HCT116 (cell line): ENCODE data around the gene LSS. TPM values are rescaled to one million over a fixed set of nuclear protein-coding genes. Genes with fewer than 3 reads are reported as not detected.

Experiments
- ATAC-seq: fragments of 200-7000 bp; cut with Tn5 transposase; 2 replicates; pipeline ENCODE4 v1.9.1; 2020; ENCODE audit warnings: mild to moderate bottlenecking, moderate library complexity
- BruUV-seq: library from RNA; stranded (reverse); fragments of 400-500 nt; replicated peaks from 2 replicates; lab custom pipeline; 2021; lab: Mats Ljungman, UMichigan
- CTCF ChIA-PET: fragments of 300-600 bp; sonication (Branson Sonifier 250); formaldehyde crosslinking; loops from one replicate; lab custom pipeline; 2021; ENCODE audit warnings: antibody characterized with exemption; lab: Charles Lee
- POLR2A ChIA-PET: fragments of 300-600, 350-600 bp; sonication (Branson Sonifier 250); formaldehyde crosslinking; loops from one replicate; lab custom pipeline; 2021; ENCODE audit warnings: antibody characterized with exemption; lab: Charles Lee
- RAD21 ChIA-PET, 2 experiments: fragments of 300-600 bp; sonication (Branson Sonifier 250); formaldehyde crosslinking; loops; one replicate each; lab custom pipeline; 2023; ENCODE audit warnings: low total read pairs in 2 of 2; ENCODE audit not compliant: uncharacterized antibody in 2 of 2, unreplicated experiment in 2 of 2, low non-redundant PET in 1 of 2; lab: Charles Lee
- DNase-seq: peaks from one replicate; pipeline ENCODE4 v3.0.0-alpha.2; 2010; ENCODE audit warnings: low read depth, low spot score
- H2AFZ ChIP-seq: fragments of 200-600 bp; shearing (Covaris generic), sonication (generic); 2 replicates; pipeline ENCODE4 v1.6.1; 2017; ENCODE audit warnings: low read depth, mixed run types, mixed read lengths, antibody characterized with exemption, low read length; ENCODE audit not compliant: poor library complexity, severe bottlenecking
- H3K27ac ChIP-seq: 2 replicates; pipeline ENCODE4 v1.5.1; 2012; ENCODE audit warnings: low read depth, low read length
- H3K27me3 ChIP-seq: fragments of 200-600 bp; sonication (generic); 2 replicates; pipeline ENCODE4 v1.6.1; 2016; ENCODE audit warnings: mixed run types, low read length, mixed read lengths; ENCODE audit not compliant: insufficient read depth
- H3K36me3 ChIP-seq, 2 experiments: fragments of 200-500 bp in 1 of 2; fragments of 200-600 bp in 1 of 2; sonication (Bioruptor generic) in 1 of 2; sonication (generic) in 1 of 2; 2 replicates each; pipeline versions ENCODE4 v1.5.1 to v1.6.1; 2014 to 2016; ENCODE audit warnings: low read length in 2 of 2, inconsistent platforms in 1 of 2, mixed read lengths in 1 of 2, mixed run types in 1 of 2; ENCODE audit not compliant: insufficient read depth in 2 of 2, control insufficient read depth in 1 of 2
- H3K4me1 ChIP-seq, 2 experiments: fragments of 200-600 bp in 1 of 2; sonication (generic) in 1 of 2; 2 replicates each; pipeline versions ENCODE4 v1.5.1 to v1.6.1; 2012 to 2017; ENCODE audit warnings: low read length in 2 of 2, inconsistent platforms in 1 of 2, mild to moderate bottlenecking in 1 of 2, mixed read lengths in 1 of 2, mixed run types in 1 of 2, moderate library complexity in 1 of 2; ENCODE audit not compliant: insufficient read depth in 2 of 2, control insufficient read depth in 1 of 2
- H3K4me2 ChIP-seq: fragments of 200-600 bp; sonication (generic); 2 replicates; pipeline ENCODE4 v1.6.1; 2017; ENCODE audit warnings: mixed run types, low read length, mixed read lengths
- H3K4me3 ChIP-seq, 2 experiments: fragments of 200-600 bp in 1 of 2; sonication (generic) in 1 of 2; replicated peaks in 1 of 2; 2 replicates each; pipeline ENCODE4 v1.5.1; 2011 to 2016; ENCODE audit warnings: low read length in 2 of 2, control low read depth in 1 of 2, low read depth in 1 of 2, mild to moderate bottlenecking in 1 of 2, mixed read lengths in 1 of 2, mixed run types in 1 of 2
- H3K79me2 ChIP-seq: fragments of 200-600 bp; sonication (generic); 2 replicates; pipeline ENCODE4 v1.6.1; 2017; ENCODE audit warnings: mild to moderate bottlenecking, mixed run types, low read length, moderate library complexity, mixed read lengths; ENCODE audit not compliant: insufficient read depth
- H3K9ac ChIP-seq: fragments of 200-600 bp; sonication (generic); 2 replicates; pipeline ENCODE4 v1.6.1; 2016; ENCODE audit warnings: low read length, mixed read lengths
- H3K9me2 ChIP-seq: fragments of 200-600 bp; sonication (generic), shearing (Covaris generic); 2 replicates; pipeline ENCODE4 v1.6.1; 2017; ENCODE audit warnings: mixed run types, mild to moderate bottlenecking, moderate library complexity; ENCODE audit not compliant: insufficient read depth
- H3K9me3 ChIP-seq, 2 experiments: fragments of 200-500 bp in 1 of 2; fragments of 200-600 bp in 1 of 2; sonication (Bioruptor generic) in 1 of 2; sonication (generic) in 1 of 2; 2 replicates each; pipeline ENCODE4 v1.6.1; 2014 to 2017; ENCODE audit warnings: low read length in 2 of 2, mixed read lengths in 2 of 2, inconsistent platforms in 1 of 2, low read depth in 1 of 2, mild to moderate bottlenecking in 1 of 2, mixed run types in 1 of 2, moderate library complexity in 1 of 2; ENCODE audit not compliant: control insufficient read depth in 1 of 2, insufficient read depth in 1 of 2
- H4K20me1 ChIP-seq: fragments of 200-600 bp; sonication (generic), shearing (Covaris generic); 2 replicates; pipeline ENCODE4 v1.6.1; 2017; ENCODE audit warnings: mixed run types, mild to moderate bottlenecking, moderate library complexity; ENCODE audit not compliant: insufficient read depth
- CBX3 ChIP-seq: IDR thresholded peaks from 2 replicates; pipeline ENCODE4 v1.6.1; 2012; ENCODE audit warnings: low read depth
- CTCF ChIP-seq, 3 experiments: fragments of 200-600 bp in 1 of 3; sonication (generic) in 1 of 3; IDR thresholded peaks in 2 of 3; conservative IDR thresholded peaks in 1 of 3; 2 replicates each; pipeline ENCODE4 v1.5.1; 2012 to 2017; ENCODE audit warnings: low read depth in 2 of 3, low read length in 2 of 3, antibody characterized with exemption in 1 of 3, borderline replicate concordance in 1 of 3, control low read depth in 1 of 3, mild to moderate bottlenecking in 1 of 3, mixed read lengths in 1 of 3, mixed run types in 1 of 3, moderate library complexity in 1 of 3; ENCODE audit not compliant: insufficient read depth in 1 of 3
- ELF1 ChIP-seq: IDR thresholded peaks from 2 replicates; pipeline ENCODE4 v1.6.1; 2012; ENCODE audit warnings: low read depth, borderline replicate concordance
- EZH2 ChIP-seq: fragments of 200-600 bp; sonication (generic); IDR thresholded peaks from 2 replicates; pipeline ENCODE4 v1.6.1; 2017; ENCODE audit warnings: antibody characterized with exemption, mixed run types
- JUND ChIP-seq: IDR thresholded peaks from 2 replicates; pipeline ENCODE4 v1.6.1; 2012
- POLR2A ChIP-seq: IDR thresholded peaks from 2 replicates; pipeline ENCODE4 v1.7.0; 2011; ENCODE audit warnings: borderline replicate concordance; ENCODE audit not compliant: insufficient read depth, insufficient read length; ENCODE audit errors: extremely low read depth
- POLR2AphosphoS5 ChIP-seq: IDR thresholded peaks from 2 replicates; pipeline ENCODE4 v1.6.1; 2011; ENCODE audit warnings: mild to moderate bottlenecking, low read depth, low read length, moderate library complexity
- SIN3A ChIP-seq: IDR thresholded peaks from 2 replicates; pipeline ENCODE4 v1.6.1; 2012; ENCODE audit warnings: low read depth
- TCF7L2 ChIP-seq: IDR thresholded peaks from 2 replicates; pipeline ENCODE4 v1.7.0; 2011; ENCODE audit warnings: borderline replicate concordance, inconsistent platforms; ENCODE audit not compliant: insufficient read depth, insufficient read length; ENCODE audit errors: extremely low read depth
- ZNF274 ChIP-seq: fragments of 200-500 bp; sonication (Bioruptor generic); IDR thresholded peaks from 2 replicates; pipeline ENCODE4 v1.6.1; 2014; ENCODE audit warnings: mild to moderate bottlenecking, low read depth, low read length, inconsistent platforms
- intact Hi-C: fragments of 100-400 bp; cut with micrococcal nuclease; formaldehyde crosslinking; loops from 2 replicates; pipeline ENCODE4 v1.10.0; 2022
- total RNA-seq: library from RNA; stranded (reverse); gene quantifications from one replicate; pipeline ENCODE4 v1.2.1, GENCODE V29; 2021; ENCODE audit not compliant: unreplicated experiment

LSS gene
- total RNA-seq, 1 experiment from 2014 or later, result 44.7 TPM

- no TSS peak for BruUV-seq
- Histone ChIP-seq H3K79me2 (no peaks in the 10 kb centered on the region), H3K9me3 (no peaks in the 10 kb centered on the region), H4K20me1 (no peaks in the 10 kb centered on the region), H3K9ac (no peak overlapping the region), H3K9me2 (no peaks in the 10 kb centered on the region), H2AFZ (no peak overlapping the region), H3K27me3 (peaks cover 9% of the 10 kb centered on the region; the same call in 1 of the 2 replicates)
- POLR2A ChIA-PET, result no interaction called here
- CTCF ChIA-PET, result interaction anchor here (1.3 kb wide), 1 partner anchor 18 kb away, joined by 3 read pairs; no protein-coding TSS in a partner anchor
- RAD21 ChIA-PET, result no interaction called here
- 0 out of 2 replicates have a peak, but pooled peaks have one; percentile 32 for ATAC-seq
- TF ChIP-seq CBX3 (no peak), EZH2 (no peak), ZNF274 (no peak), SIN3A (no peak), POLR2A (no peak), TCF7L2 (no peak), ELF1 (no peak), POLR2AphosphoS5 (no peak), CTCF (IDR thresholded peaks at IDR 0.05 in 2 of 3, conservative IDR thresholded peaks at IDR 0.05 in 1 of 3; ENCODE audit: borderline replicate concordance in 1 of 3, insufficient read depth in 1 of 3, low read depth in 2 of 3, low read length in 2 of 3) (no peak), JUND (no peak)
- TF ChIP-seq, all 23 proteins: peak for 0
- Histone ChIP-seq H3K4me3 (no peak overlapping the region), H3K4me2 (no peak overlapping the region), H3K4me1 (no peaks in the 10 kb centered on the region), H3K27ac (no peak overlapping the region), H3K36me3 (no peaks in the 10 kb centered on the region)
- intact Hi-C loops, result no loop called here
- DNase-seq, result no peak
Observed at GRCh38 chr21:46160907-46161632, 67.5 kb downstream of the LSS start.
